Gastroesophageal sphincter (tissue), 3 donors: ENCODE results near the gene MXRA7.

Source experiments
- CTCF ChIP-seq, 4 experiments: fragments of 200-600 bp in 2 of 4; fragments of 450-650 bp in 2 of 4; sonication (generic) in 1 of 4; IDR thresholded peaks; one replicate each; pipeline ENCODE4 v1.5.1; 2017 to 2019; ENCODE audit warnings: antibody characterized with exemption in 4 of 4, mild to moderate bottlenecking in 2 of 4, moderate library complexity in 2 of 4
- POLR2A ChIP-seq, 2 donors: fragments of 450-650 bp; IDR thresholded peaks; one replicate each; pipeline ENCODE4 v1.6.1; 2017; ENCODE audit warnings: antibody characterized with exemption in 2 of 2, mild to moderate bottlenecking in 2 of 2, moderate library complexity in 1 of 2

DNA sequence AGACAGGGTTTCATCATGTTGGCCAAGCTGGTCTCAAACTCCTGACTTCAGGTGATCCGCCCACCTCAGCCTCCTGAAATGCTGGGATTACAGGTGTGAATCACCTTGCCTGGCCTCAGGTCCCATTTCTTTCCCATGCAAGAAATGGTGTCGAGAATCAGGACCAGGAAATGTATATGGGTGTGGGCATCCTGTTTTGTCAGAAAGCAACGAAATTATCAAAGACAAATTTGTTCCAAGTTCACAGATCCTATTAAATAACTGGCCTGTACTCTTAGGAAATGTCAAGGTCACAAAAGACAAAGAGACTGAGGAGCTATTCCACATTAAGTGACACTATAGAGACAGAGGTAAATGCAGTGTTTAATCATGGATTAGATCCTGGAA is 50.1 kb downstream of the MXRA7 start:
- TF ChIP-seq CTCF (IDR thresholded peaks at IDR 0.05) = no peak
- TF ChIP-seq POLR2A (IDR thresholded peaks at IDR 0.05) = no peak
